IMR-90 (cell line): Measurements from ENCODE around the gene UBXN1. TPM values are rescaled to one million over a fixed set of nuclear protein-coding genes. Genes with fewer than 3 reads are reported as not detected.
A peak's percentile ranks its signal among the peaks of the same experiment; 100 is the strongest.

Experiments
- ATAC-seq: fragments of 200-7000 bp; cut with Tn5 transposase; 2 replicates; pipeline ENCODE4 v1.9.1; 2020; ENCODE audit warnings: low read depth, mild to moderate bottlenecking, moderate library complexity
- BruUV-seq: library from RNA; stranded (reverse); fragments of 400-500 nt; replicated peaks from 2 replicates; lab custom pipeline; 2021; lab: Mats Ljungman, UMichigan
- CTCF ChIA-PET: fragments of 300-600 bp; formaldehyde crosslinking; extraction: SDS; loops from one replicate; lab custom pipeline; 2021; ENCODE audit warnings: antibody characterized with exemption; lab: Yijun Ruan, JAX
- POLR2A ChIA-PET: fragments of 300-600 bp; sonication (Branson Sonifier 250); formaldehyde crosslinking; loops from one replicate; lab custom pipeline; 2022; ENCODE audit warnings: antibody characterized with exemption; ENCODE audit not compliant: unreplicated experiment; lab: Charles Lee
- DNase-seq: peaks from one replicate; pipeline ENCODE4 v3.0.0; 2013
- H2AFZ ChIP-seq: replicated peaks from 2 replicates; pipeline ENCODE3; 2013; ENCODE audit warnings: low read length, mild to moderate bottlenecking; ENCODE audit not compliant: poor library complexity
- H2AK5ac ChIP-seq: 2 replicates; pipeline ENCODE4 v1.6.1; 2013; ENCODE audit warnings: low read depth, low read length, inconsistent platforms
- H2AK9ac ChIP-seq: replicated peaks from 2 replicates; pipeline ENCODE3; 2013; ENCODE audit warnings: mild to moderate bottlenecking, low read depth, low read length, moderate library complexity; ENCODE audit not compliant: poor library complexity
- H2BK120ac ChIP-seq: 2 replicates; pipeline ENCODE4 v1.6.1; 2013; ENCODE audit warnings: low read depth, low read length, inconsistent platforms
- H2BK15ac ChIP-seq: 3 replicates; pipeline ENCODE4 v1.6.1; 2013; ENCODE audit warnings: low read depth, low read length, inconsistent platforms
- H2BK20ac ChIP-seq: 2 replicates; pipeline ENCODE4 v1.6.1; 2013; ENCODE audit warnings: low read depth, mild to moderate bottlenecking, inconsistent platforms, low read length, moderate library complexity
- H2BK5ac ChIP-seq: 2 replicates; pipeline ENCODE4 v1.6.1; 2013; ENCODE audit warnings: mild to moderate bottlenecking, low read depth, low read length, inconsistent platforms; ENCODE audit not compliant: poor library complexity, severe bottlenecking
- H3K14ac ChIP-seq: replicated peaks from 2 replicates; pipeline ENCODE4 v1.6.1; 2013; ENCODE audit warnings: low read depth, low read length, inconsistent platforms
- H3K18ac ChIP-seq: 2 replicates; pipeline ENCODE4 v1.6.1; 2013; ENCODE audit warnings: low read depth, low read length, control low read depth
- H3K23ac ChIP-seq: 2 replicates; pipeline ENCODE4 v1.6.1; 2013; ENCODE audit warnings: low read depth, low read length, inconsistent platforms
- H3K27ac ChIP-seq: 2 replicates; pipeline ENCODE4 v1.5.1; 2013; ENCODE audit warnings: mild to moderate bottlenecking, control low read depth, low read length; ENCODE audit not compliant: insufficient read depth
- H3K27me3 ChIP-seq: 2 replicates; pipeline ENCODE4 v1.6.1; 2013; ENCODE audit warnings: low read length; ENCODE audit not compliant: control insufficient read depth, insufficient read depth
- H3K36me3 ChIP-seq: 2 replicates; pipeline ENCODE4 v1.6.1; 2013; ENCODE audit warnings: low read length, mixed read lengths; ENCODE audit not compliant: control insufficient read depth, insufficient read depth
- H3K4ac ChIP-seq: 2 replicates; pipeline ENCODE4 v1.6.1; 2013; ENCODE audit warnings: low read depth, low read length, inconsistent platforms
- H3K4me1 ChIP-seq: 2 replicates; pipeline ENCODE4 v1.6.1; 2013; ENCODE audit warnings: low read length, mixed read lengths; ENCODE audit not compliant: control insufficient read depth, insufficient read depth
- H3K4me2 ChIP-seq: 2 replicates; pipeline ENCODE4 v1.6.1; 2013; ENCODE audit warnings: low read depth, mild to moderate bottlenecking, control low read depth, low read length, moderate library complexity
- H3K4me3 ChIP-seq: 2 replicates; pipeline ENCODE4 v1.5.1; 2013; ENCODE audit warnings: low read depth, mild to moderate bottlenecking, control low read depth, low read length, moderate library complexity; ENCODE audit not compliant: insufficient read depth
- H3K56ac ChIP-seq: 2 replicates; pipeline ENCODE4 v1.6.1; 2013; ENCODE audit warnings: low read length, inconsistent platforms; ENCODE audit not compliant: insufficient read depth; ENCODE audit errors: extremely low read depth
- H3K79me1 ChIP-seq, 2 experiments: 2 replicates each; pipeline ENCODE4 v1.6.1; 2013; ENCODE audit warnings: low read length in 2 of 2, inconsistent platforms in 1 of 2, low read depth in 1 of 2
- H3K9ac ChIP-seq: 2 replicates; pipeline ENCODE4 v1.6.1; 2013; ENCODE audit warnings: low read depth, low read length, control low read depth
- H3K9me1 ChIP-seq: 2 replicates; pipeline ENCODE4 v1.6.1; 2013; ENCODE audit warnings: low read length, inconsistent platforms; ENCODE audit not compliant: insufficient read depth
- H3K9me3 ChIP-seq: 2 replicates; pipeline ENCODE4 v1.6.1; 2013; ENCODE audit warnings: low read length; ENCODE audit not compliant: control insufficient read depth, insufficient read depth
- H4K20me1 ChIP-seq: 2 replicates; pipeline ENCODE4 v1.6.1; 2013; ENCODE audit warnings: low read length, inconsistent platforms; ENCODE audit not compliant: insufficient read depth
- H4K5ac ChIP-seq: 2 replicates; pipeline ENCODE4 v1.6.1; 2013; ENCODE audit warnings: mild to moderate bottlenecking, low read depth, low read length, control low read depth
- H4K8ac ChIP-seq, 2 experiments: 2 replicates each; pipeline ENCODE4 v1.6.1; 2013; ENCODE audit warnings: low read depth in 2 of 2, low read length in 2 of 2, control low read depth in 1 of 2, inconsistent platforms in 1 of 2
- H4K91ac ChIP-seq: 2 replicates; pipeline ENCODE4 v1.6.1; 2013; ENCODE audit warnings: low read depth, low read length, inconsistent platforms; ENCODE audit not compliant: insufficient read depth
- CHD1 ChIP-seq: IDR thresholded peaks from 2 replicates; pipeline ENCODE4 v1.6.1; 2012; ENCODE audit warnings: low read depth, low read length, improper control_type of control experiment
- MXI1 ChIP-seq: IDR thresholded peaks from 2 replicates; pipeline ENCODE4 v1.6.1; 2012; ENCODE audit warnings: low read depth, mild to moderate bottlenecking, low read length, moderate library complexity, borderline replicate concordance
- RAD21 ChIP-seq: IDR thresholded peaks from 2 replicates; pipeline ENCODE4 v1.6.1; 2012; ENCODE audit warnings: low read length, improper control_type of control experiment
- WGBS, 2 experiments: methylation state at CpG; one replicate each; pipeline versions ENCODE4 v1.1.5 to v1.1.7; 2013; ENCODE audit warnings: missing lambda C conversion rate in 2 of 2; ENCODE audit not compliant: insufficient read length in 1 of 2; ENCODE audit errors: extremely low coverage in 2 of 2; 5-methylcytosine and 5-hydroxymethylcytosine counted together
- dilution Hi-C: fragments of 300-500 bp; cut with HindIII; formaldehyde crosslinking; loops from one replicate; pipeline ENCODE4 v1.14.3; 2018; ENCODE audit warnings: low sequenced_read_pairs; ENCODE audit not compliant: unreplicated experiment
- in situ Hi-C: fragments of 300-500 bp; cut with MboI; formaldehyde crosslinking; loops from 3 replicates; pipeline ENCODE4 v1.14.3; 2019; ENCODE audit warnings: low sequenced_read_pairs, inconsistent platforms, mixed read lengths
- intact Hi-C: fragments of 100-400 bp; cut with micrococcal nuclease; formaldehyde crosslinking; loops from 2 replicates; pipeline ENCODE4 v1.10.0; 2022
- polyA plus RNA-seq, 3 experiments: library from polyadenylated mRNA; depleted of rRNA; stranded (reverse); fragments of >200 nt; gene quantifications; 2 replicates each; pipeline ENCODE4 v1.2.3, GENCODE V29; 2012; ENCODE audit warnings: low replicate concordance in 1 of 3
- total RNA-seq: library from RNA; depleted of rRNA; stranded (reverse); fragments of >200 nt; gene quantifications from 2 replicates; pipeline ENCODE4 v1.2.3, GENCODE V29; 2012

UBXN1 gene
- total and polyA plus RNA-seq, 2 of the 4 experiments (the other 2 are of a cell fraction): 50.0 to 81.6 TPM

DNA sequence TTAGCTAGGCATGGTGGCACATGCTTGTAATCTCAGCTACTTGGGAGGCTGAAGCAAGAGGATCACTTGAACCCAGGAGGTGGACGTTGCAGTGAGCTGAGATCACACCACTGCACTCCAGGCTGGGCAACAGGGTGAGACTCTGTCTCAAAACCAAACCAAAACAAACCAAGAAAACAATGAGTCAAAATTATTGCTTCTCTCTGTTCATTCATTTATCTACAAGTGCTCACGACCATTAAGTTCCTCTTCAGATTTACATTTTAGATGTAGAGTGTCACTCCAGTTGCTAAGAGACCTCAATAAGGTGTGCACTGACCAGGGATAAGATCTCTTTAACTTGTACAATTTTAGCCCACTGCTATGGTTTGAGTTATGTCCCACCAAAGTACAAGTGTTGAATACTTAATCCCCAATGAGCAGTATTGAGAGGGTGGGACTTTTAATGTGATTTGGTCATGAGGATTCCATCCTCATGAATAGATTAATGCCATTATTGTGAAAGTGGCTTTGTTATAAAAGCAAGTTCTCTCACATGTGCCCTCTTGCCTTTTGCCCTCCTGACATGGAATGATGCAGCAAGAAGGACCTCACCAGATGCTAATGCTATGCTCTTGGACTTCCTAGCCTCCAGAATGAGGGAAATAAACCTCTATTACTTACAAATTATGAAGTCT, 40.6 kb upstream of the UBXN1 start:
- Histone ChIP-seq H3K36me3 (peaks cover 76% of the 10 kb centered on the region), H4K8ac (no peak overlapping the region), H4K20me1 (peaks cover 18% of the 10 kb centered on the region), H3K14ac (no peak overlapping the region), H3K4me2 (no peak overlapping the region), H2AK9ac (no peak overlapping the region), H2BK5ac (no peak overlapping the region), H3K18ac (no peak overlapping the region), H2AK5ac (no peak overlapping the region), H2BK15ac (no peak overlapping the region), H3K56ac (no peak overlapping the region), H2BK120ac (no peak overlapping the region), H3K79me1 (peaks cover 46 to 71% of the 10 kb centered on the region in 2 experiments), H3K9ac (no peak overlapping the region), H3K27me3 (no peaks in the 10 kb centered on the region), H3K4ac (no peak overlapping the region), H3K23ac (no peak overlapping the region), H2AFZ (no peak overlapping the region), H3K9me3 (no peaks in the 10 kb centered on the region), H3K4me1 (peaks cover 4% of the 10 kb centered on the region; the same call in 1 of the 2 replicates), H3K4me3 (no peak overlapping the region), H2BK20ac (no peak overlapping the region), H4K5ac (no peak overlapping the region), H3K27ac (no peak overlapping the region), H3K9me1 (peaks cover 8% of the 10 kb centered on the region; the same call in 1 of the 2 replicates), H4K91ac (no peak overlapping the region)
- no peak for TF ChIP-seq MXI1
- no peak for TF ChIP-seq RAD21
- no peak for TF ChIP-seq CHD1
- in situ Hi-C loops: no loop called here
- intact Hi-C loops: no loop called here
- POLR2A ChIA-PET: interaction anchor here (0.6 kb wide), 1 partner anchor 44 kb away, joined by 6 read pairs; no protein-coding TSS in a partner anchor
- DNase-seq (peak; percentile 25), ATAC-seq (0 out of 2 replicates have a peak, but pooled peaks have one; percentile 10)
- dilution Hi-C loops: no loop called here
- CTCF ChIA-PET: no interaction called here
- 100% methylated on average over 1 of the region's 2 CpGs; no CpG with 5 or more reads in 1 of the 2 experiments for WGBS, 2 experiments
- BruUV-seq: no TSS peak
